Testis (tissue), 3 donors: Measurements from ENCODE around the gene PSTPIP2. TPM values are rescaled to one million over a fixed set of nuclear protein-coding genes. Genes with fewer than 3 reads are reported as not detected.

Experiments
- DNase-seq: peaks from one replicate; pipeline ENCODE4 v3.0.0-alpha.2; 2019
- H3K27ac ChIP-seq, 2 donors: fragments of 200-600 bp; sonication (generic); one replicate each; pipeline ENCODE4 v1.5.1; 2019
- H3K27me3 ChIP-seq: fragments of 200-600 bp; sonication (generic); one replicate; pipeline ENCODE4 v1.5.1; 2019
- H3K36me3 ChIP-seq: fragments of 200-600 bp; sonication (generic); one replicate; pipeline ENCODE4 v1.5.1; 2017; ENCODE audit warnings: low read depth; ENCODE audit errors: missing control alignments
- H3K4me1 ChIP-seq: fragments of 200-600 bp; sonication (generic); one replicate; pipeline ENCODE4 v1.5.1; 2019
- H3K4me3 ChIP-seq, 2 donors: fragments of 200-600 bp; sonication (generic); one replicate each; pipeline ENCODE4 v1.5.1; 2017 to 2019
- H3K9me3 ChIP-seq: fragments of 200-600 bp; sonication (generic); one replicate; pipeline ENCODE4 v1.5.1; 2017
- POLR2A ChIP-seq: fragments of 450-650 bp; IDR thresholded peaks from one replicate; pipeline ENCODE4 v1.6.1; 2017; ENCODE audit warnings: antibody characterized with exemption, mild to moderate bottlenecking, moderate library complexity
- WGBS, 2 donors: methylation state at CpG; one replicate each; pipeline ENCODE4 v1.1.5; 2018; 5-methylcytosine and 5-hydroxymethylcytosine counted together
- intact Hi-C: fragments of 100-400 bp; cut with DNase I; formaldehyde crosslinking; loops from one replicate; pipeline ENCODE4 v1.15.1; 2023; ENCODE audit warnings: low total_unique reads
- polyA plus RNA-seq: library from polyadenylated mRNA; stranded (reverse); fragments of 350-450 nt; fragmentation: Illumina TruSeq; extraction: RNeasy Lipid Tissue Mini Kit (QIAGEN cat#74804); gene quantifications from one replicate; pipeline ENCODE4 v1.2.3, GENCODE V29; 2014; ENCODE audit warnings: low read depth, low replicate concordance; ENCODE audit not compliant: insufficient read depth
- total RNA-seq, 2 donors: library from RNA; depleted of rRNA; stranded (reverse); fragments of >200 nt; gene quantifications; one replicate each; pipeline ENCODE4 v1.2.3, GENCODE V29; 2016
- TF ChIP-seq, protein P1 (sequence below), 3 experiments: fragments of 450-650 bp in 2 of 3; fragments of 200-600 bp in 1 of 3; sonication (generic) in 1 of 3; IDR thresholded peaks; one replicate each; pipeline ENCODE4 v1.5.1; 2016 to 2019; ENCODE audit warnings: antibody characterized with exemption in 3 of 3, mild to moderate bottlenecking in 2 of 3, moderate library complexity in 1 of 3

PSTPIP2 gene
- total and polyA plus RNA-seq, 3 donors from 2014 or later: 2.5 to 5.0 (median 3.5) TPM

DNA sequence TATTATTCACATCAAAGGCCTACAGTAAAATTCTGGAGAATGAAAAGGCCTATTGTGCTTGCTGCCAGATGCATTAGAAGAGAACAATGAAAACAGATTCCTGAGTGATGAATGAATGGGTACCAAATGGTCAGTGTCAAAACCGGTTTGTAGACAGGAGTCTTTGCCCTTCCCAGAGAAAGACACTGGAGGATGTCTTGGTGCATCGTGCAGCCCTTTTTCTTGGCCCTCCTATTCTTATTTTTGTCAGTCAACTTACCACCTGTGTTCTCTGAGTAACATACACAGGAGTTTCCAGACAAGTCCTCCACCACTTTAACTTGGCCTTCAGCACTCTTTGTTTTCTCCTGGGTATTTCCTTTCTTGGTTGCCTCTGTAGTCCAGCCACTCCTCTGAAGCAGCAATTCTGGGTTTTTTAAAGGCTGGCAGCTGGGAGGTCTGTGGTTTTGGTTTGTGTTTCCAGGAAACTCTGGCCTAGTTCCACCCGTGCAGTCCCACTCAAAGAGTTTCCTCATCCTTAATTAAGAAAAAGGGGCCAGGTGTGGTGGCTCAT lies 29.4 kb downstream of the PSTPIP2 start:
- intact Hi-C loops: no loop called here
- no peaks in the 10 kb centered on the region for H3K9me3 ChIP-seq
- no peaks in the 10 kb centered on the region for H3K36me3 ChIP-seq
- TF ChIP-seq, protein P1, sequence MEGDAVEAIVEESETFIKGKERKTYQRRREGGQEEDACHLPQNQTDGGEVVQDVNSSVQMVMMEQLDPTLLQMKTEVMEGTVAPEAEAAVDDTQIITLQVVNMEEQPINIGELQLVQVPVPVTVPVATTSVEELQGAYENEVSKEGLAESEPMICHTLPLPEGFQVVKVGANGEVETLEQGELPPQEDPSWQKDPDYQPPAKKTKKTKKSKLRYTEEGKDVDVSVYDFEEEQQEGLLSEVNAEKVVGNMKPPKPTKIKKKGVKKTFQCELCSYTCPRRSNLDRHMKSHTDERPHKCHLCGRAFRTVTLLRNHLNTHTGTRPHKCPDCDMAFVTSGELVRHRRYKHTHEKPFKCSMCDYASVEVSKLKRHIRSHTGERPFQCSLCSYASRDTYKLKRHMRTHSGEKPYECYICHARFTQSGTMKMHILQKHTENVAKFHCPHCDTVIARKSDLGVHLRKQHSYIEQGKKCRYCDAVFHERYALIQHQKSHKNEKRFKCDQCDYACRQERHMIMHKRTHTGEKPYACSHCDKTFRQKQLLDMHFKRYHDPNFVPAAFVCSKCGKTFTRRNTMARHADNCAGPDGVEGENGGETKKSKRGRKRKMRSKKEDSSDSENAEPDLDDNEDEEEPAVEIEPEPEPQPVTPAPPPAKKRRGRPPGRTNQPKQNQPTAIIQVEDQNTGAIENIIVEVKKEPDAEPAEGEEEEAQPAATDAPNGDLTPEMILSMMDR (IDR thresholded peaks at IDR 0.05): no peak
- no peak for TF ChIP-seq POLR2A
- H3K27ac ChIP-seq: no peak overlapping the region
- no peak for DNase-seq
- whole genome bisulfite sequencing, 2 donors: 54 to 60% methylated on average over 3 of the region's 3 CpGs
- H3K4me1 ChIP-seq: no peaks in the 10 kb centered on the region
- H3K4me3 ChIP-seq: no peak overlapping the region
- no peaks in the 10 kb centered on the region for H3K27me3 ChIP-seq

DNA sequence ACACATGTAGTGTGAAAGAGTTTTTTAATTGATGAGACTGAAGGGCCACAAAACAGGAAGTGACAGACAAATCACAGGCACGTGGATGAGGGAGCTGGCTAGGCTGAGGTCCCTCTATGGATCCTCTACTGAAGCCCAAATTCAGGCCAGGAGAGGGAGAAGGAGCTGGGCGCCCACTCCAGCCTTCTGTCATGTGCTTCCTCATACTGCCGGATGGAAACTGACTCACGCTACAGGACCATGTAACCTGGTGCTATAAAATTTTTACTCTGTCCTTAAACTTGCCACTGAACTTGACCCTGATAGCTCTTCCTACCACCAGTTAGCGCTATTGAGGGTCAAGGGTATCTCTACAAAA lies 31.3 kb downstream of the PSTPIP2 start:
- DNase-seq: no peak
- Histone ChIP-seq H3K9me3 (no peaks in the 10 kb centered on the region), H3K4me1 (no peaks in the 10 kb centered on the region), H3K27me3 (no peaks in the 10 kb centered on the region), H3K36me3 (no peaks in the 10 kb centered on the region), H3K4me3 (no peak overlapping the region), H3K27ac (no peak overlapping the region)
- WGBS, 2 donors: 77 to 85% methylated on average over 5 of the region's 5 CpGs
- TF ChIP-seq POLR2A: no peak
- TF ChIP-seq, protein P1 (IDR thresholded peaks at IDR 0.05): no peak
- intact Hi-C loops: no loop called here

DNA sequence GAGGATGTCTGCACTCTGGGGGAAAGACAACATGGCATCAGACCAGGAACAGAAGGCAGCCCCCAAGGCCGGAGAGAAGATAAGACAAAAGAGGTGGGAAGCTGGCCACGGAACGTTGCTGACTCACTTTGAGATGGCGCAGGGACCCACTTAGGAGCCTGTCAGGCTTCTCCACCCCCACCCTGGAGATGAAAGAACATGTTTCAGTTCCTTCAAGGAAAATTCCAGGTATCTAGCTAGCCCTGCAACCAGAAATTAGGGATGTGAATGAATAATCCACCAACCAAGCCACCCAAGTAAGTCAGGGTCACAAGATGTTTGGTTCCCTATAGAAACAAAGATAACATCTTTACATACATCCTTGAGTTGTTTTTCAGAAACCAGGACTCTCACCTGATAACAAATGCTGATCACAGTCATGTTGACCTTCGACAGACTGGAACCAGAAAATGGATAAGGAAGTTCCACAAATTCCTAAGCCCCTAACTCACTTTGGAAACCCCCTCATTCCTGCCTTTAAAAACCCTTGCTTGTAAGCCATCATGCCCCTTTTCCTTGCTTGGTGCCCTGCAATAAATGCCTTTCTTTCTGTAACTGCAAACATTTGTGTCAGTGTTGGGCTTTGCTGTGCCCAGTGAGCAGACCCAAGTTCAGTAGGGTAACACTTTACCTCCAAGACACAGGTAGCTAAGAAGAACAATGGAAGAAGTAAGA lies 31.9 kb downstream of the PSTPIP2 start:
- no peak overlapping the region for H3K27ac ChIP-seq
- H3K9me3 ChIP-seq: no peaks in the 10 kb centered on the region
- no peaks in the 10 kb centered on the region for H3K27me3 ChIP-seq
- no peak for DNase-seq
- no peak for TF ChIP-seq POLR2A
- TF ChIP-seq, protein P1 (IDR thresholded peaks at IDR 0.05): no peak
- H3K4me3 ChIP-seq: no peak overlapping the region
- 65 to 68% methylated on average over 5 of the region's 5 CpGs for WGBS, 2 donors
- intact Hi-C loops: no loop called here
- H3K4me1 ChIP-seq: no peaks in the 10 kb centered on the region
- H3K36me3 ChIP-seq: no peaks in the 10 kb centered on the region

DNA sequence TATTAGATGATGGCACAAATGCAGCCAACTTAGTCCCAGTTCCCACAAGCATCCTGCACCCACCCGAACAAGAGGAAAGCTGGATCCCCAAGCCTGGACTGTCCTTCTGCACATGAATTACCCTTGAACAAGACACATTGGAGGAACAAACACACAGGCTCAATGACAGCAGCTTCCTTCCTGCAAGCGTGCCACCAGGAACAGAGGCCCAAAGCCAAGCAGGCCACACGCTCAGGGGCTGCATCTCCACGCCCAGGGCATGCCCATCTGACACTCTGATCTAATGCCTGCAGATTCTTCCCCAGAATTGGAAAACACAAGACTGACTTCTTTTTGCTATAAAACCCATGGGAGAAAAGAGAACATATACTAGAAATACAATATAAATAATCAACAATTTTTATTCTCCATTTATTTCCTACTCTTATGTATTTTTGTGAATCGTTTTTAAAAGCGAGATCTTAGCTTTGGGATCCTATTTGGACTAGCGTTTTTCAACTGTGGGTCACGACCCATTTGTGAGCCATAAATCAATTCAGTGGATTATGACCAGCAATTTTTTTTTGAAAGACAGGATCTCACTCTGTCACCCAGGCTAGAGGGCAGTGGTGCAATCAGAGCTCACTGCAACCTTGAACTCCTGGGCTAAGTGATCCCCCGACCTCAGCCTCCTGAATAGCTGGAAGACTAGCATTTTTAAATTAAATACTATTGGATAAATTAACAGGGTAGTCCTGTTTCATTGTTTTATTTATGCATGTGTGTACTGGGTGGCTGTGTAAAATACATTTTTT lies 34.4 kb downstream of the PSTPIP2 start:
- TF ChIP-seq POLR2A: no peak
- TF ChIP-seq, protein P1 (IDR thresholded peaks at IDR 0.05): no peak
- no peaks in the 10 kb centered on the region for H3K27me3 ChIP-seq
- DNase-seq: no peak
- H3K36me3 ChIP-seq: no peaks in the 10 kb centered on the region
- H3K9me3 ChIP-seq: no peaks in the 10 kb centered on the region
- H3K4me3 ChIP-seq: no peak overlapping the region
- H3K27ac ChIP-seq: no peak overlapping the region
- 82 to 92% methylated on average over 9 of the region's 9 CpGs for WGBS, 2 donors
- H3K4me1 ChIP-seq: no peaks in the 10 kb centered on the region
- intact Hi-C loops: no loop called here
